ENCODE measurements around the gene ANKRD23. TPM values are rescaled to one million over a fixed set of nuclear protein-coding genes. Genes with fewer than 3 reads are reported as not detected.

ANKRD23 gene
- total and polyA plus RNA-seq, 2 of the 4 experiments (the other 2 are of a cell fraction) = 0.54 to 1.5 TPM

DNA sequence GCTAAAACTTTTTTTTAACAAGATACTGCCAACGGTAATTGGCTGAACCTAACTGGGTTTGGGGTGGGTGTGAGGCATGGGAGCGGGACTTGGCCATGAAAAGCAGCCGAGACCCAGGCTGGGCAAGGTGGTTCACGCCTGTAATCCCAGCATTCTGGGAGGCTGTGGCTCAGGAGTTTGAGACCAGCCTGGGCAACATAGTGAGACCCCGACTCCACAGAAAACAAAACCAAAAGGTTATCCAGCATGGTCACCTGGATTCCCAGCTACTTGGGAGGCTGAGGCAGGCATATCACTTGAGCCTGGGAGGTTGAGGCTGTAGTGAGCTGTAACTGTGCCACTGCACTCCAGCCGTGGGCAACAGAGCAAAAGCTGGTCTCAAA lies 37.1 kb upstream of the ANKRD23 start (continued):
- TF ChIP-seq CTCF (conservative IDR thresholded peaks at IDR 0.05; ENCODE audit: low read depth, low read length) = no peak
- TF ChIP-seq MAFK (IDR thresholded peaks at IDR 0.05; ENCODE audit: low read depth, low read length) = no peak

- H3K18ac ChIP-seq (ENCODE audit: low read depth, low read length) = no peak overlapping the region
- no peak for TF ChIP-seq BHLHE40 (IDR thresholded peaks at IDR 0.05; ENCODE audit: low read depth, low read length)
- no peak for TF ChIP-seq POLR2A (IDR thresholded peaks at IDR 0.05; ENCODE audit: low read depth, low read length)
- TF ChIP-seq FOS (IDR thresholded peaks at IDR 0.05; ENCODE audit: low read depth, low read length) = no peak
- TF ChIP-seq MAFK (IDR thresholded peaks at IDR 0.05; ENCODE audit: low read depth, low read length) = no peak
- no peak for TF ChIP-seq RAD21 (IDR thresholded peaks at IDR 0.05; ENCODE audit: low read length)
- TF ChIP-seq MAZ (IDR thresholded peaks at IDR 0.05; ENCODE audit: borderline replicate concordance, low read depth, low read length) = no peak
- TF ChIP-seq CEBPB (IDR thresholded peaks at IDR 0.05; ENCODE audit: low read depth, low read length) = no peak
- no peak for TF ChIP-seq NFE2L2 (IDR thresholded peaks at IDR 0.05; ENCODE audit: low read depth, low read length)
- TF ChIP-seq SMC3 (IDR thresholded peaks at IDR 0.05; ENCODE audit: low read depth, low read length) = no peak
- no peak for TF ChIP-seq ELK1 (IDR thresholded peaks at IDR 0.05; ENCODE audit: borderline replicate concordance, low read depth, low read length)
- no peak for TF ChIP-seq MXI1 (IDR thresholded peaks at IDR 0.05; ENCODE audit: borderline replicate concordance, low read depth, low read length)
- no peak for TF ChIP-seq RCOR1 (IDR thresholded peaks at IDR 0.05; ENCODE audit: insufficient replicate concordance, low read length)
- TF ChIP-seq CHD1 (IDR thresholded peaks at IDR 0.05; ENCODE audit: low read depth, low read length) = no peak
Measured at GRCh38 chr2:96879545-96880040, 35.8 kb upstream of the ANKRD23 start.

More at GRCh38 chr2:96879545-96880040, 35.8 kb upstream of the ANKRD23 start:
- WGBS, 2 experiments (ENCODE audit: extremely low coverage in 2 of 2, insufficient read length in 1 of 2) = 87% methylated on average over 7 of the region's 18 CpGs; no CpG with 5 or more reads in 1 of the 2 experiments
- Histone ChIP-seq H2BK5ac (ENCODE audit: low read depth, low read length, poor library complexity, severe bottlenecking) (no peak overlapping the region), H2BK120ac (ENCODE audit: low read depth, low read length) (no peak overlapping the region), H3K79me1 (ENCODE audit: low read depth in 1 of 2, low read length in 2 of 2) (no peaks in the 10 kb centered on the region), H4K5ac (ENCODE audit: low read depth, low read length) (no peak overlapping the region), H3K4me2 (ENCODE audit: low read depth, low read length) (no peak overlapping the region), H3K23ac (ENCODE audit: low read depth, low read length) (no peak overlapping the region), H3K27me3 (ENCODE audit: control insufficient read depth, insufficient read depth, low read length) (peaks cover 17% of the 10 kb centered on the region; the same call in 1 of the 2 replicates), H2BK20ac (ENCODE audit: low read depth, low read length) (no peak overlapping the region), H3K9me1 (ENCODE audit: insufficient read depth, low read length) (no peaks in the 10 kb centered on the region), H3K4me1 (ENCODE audit: control insufficient read depth, insufficient read depth, low read length) (peaks cover 9% of the 10 kb centered on the region), H2AFZ (replicated peaks; ENCODE audit: low read length, poor library complexity) (no peak overlapping the region), H3K36me3 (ENCODE audit: control insufficient read depth, insufficient read depth, low read length) (no peaks in the 10 kb centered on the region), H3K14ac (replicated peaks; ENCODE audit: low read depth, low read length) (no peak overlapping the region), H3K4ac (ENCODE audit: low read depth, low read length) (no peak overlapping the region), H4K8ac (ENCODE audit: low read depth in 2 of 2, low read length in 2 of 2) (no peak overlapping the region), H3K4me3 (ENCODE audit: insufficient read depth, low read depth, low read length) (no peak overlapping the region), H3K56ac (ENCODE audit: extremely low read depth, insufficient read depth, low read length) (no peak overlapping the region), H2AK5ac (ENCODE audit: low read depth, low read length) (no peak overlapping the region), H2AK9ac (replicated peaks; ENCODE audit: low read depth, low read length, poor library complexity) (no peak overlapping the region), H4K20me1 (ENCODE audit: insufficient read depth, low read length) (no peaks in the 10 kb centered on the region), H2BK15ac (ENCODE audit: low read depth, low read length) (no peak overlapping the region), H3K27ac (ENCODE audit: insufficient read depth, low read length) (no peak overlapping the region), H4K91ac (ENCODE audit: insufficient read depth, low read depth, low read length) (no peak overlapping the region), H3K9me3 (ENCODE audit: control insufficient read depth, insufficient read depth, low read length) (no peaks in the 10 kb centered on the region), H3K9ac (ENCODE audit: low read depth, low read length) (no peak overlapping the region)
- intact Hi-C loops (cut with micrococcal nuclease) = no loop called here
- ChIA-PET CTCF (interaction anchor here (0.6 kb wide), 1 partner anchor 233 kb away, joined by 3 read pairs; no protein-coding TSS in a partner anchor), POLR2A (ENCODE audit: unreplicated experiment) (no interaction called here)
- dilution Hi-C loops (cut with HindIII; ENCODE audit: low sequenced_read_pairs, unreplicated experiment) = no loop called here
- BruUV-seq (replicated peaks) = no TSS peak
- ATAC-seq (ENCODE audit: low read depth) (no peak), DNase-seq (no peak)
- in situ Hi-C loops (cut with MboI; ENCODE audit: low sequenced_read_pairs) = no loop called here

All from IMR-90 (cell line).